OCI-LY3 (cell line): ENCODE measurements around the gene ESRRB.

ENCODE experiments used
- EZH2phosphoT487 ChIP-seq: fragments of 200-600 bp; shearing (Covaris generic); IDR thresholded peaks from 2 replicates; pipeline ENCODE4 v1.6.1; 2018; ENCODE audit warnings: antibody characterized with exemption, mixed run types, low read depth
- TF ChIP-seq, protein P1 (sequence below): fragments of 200-600, 300-600 bp; sonication (generic); IDR thresholded peaks from 2 replicates; pipeline ENCODE4 v1.5.1; 2014; ENCODE audit warnings: antibody characterized with exemption, low read length, low read depth

DNA sequence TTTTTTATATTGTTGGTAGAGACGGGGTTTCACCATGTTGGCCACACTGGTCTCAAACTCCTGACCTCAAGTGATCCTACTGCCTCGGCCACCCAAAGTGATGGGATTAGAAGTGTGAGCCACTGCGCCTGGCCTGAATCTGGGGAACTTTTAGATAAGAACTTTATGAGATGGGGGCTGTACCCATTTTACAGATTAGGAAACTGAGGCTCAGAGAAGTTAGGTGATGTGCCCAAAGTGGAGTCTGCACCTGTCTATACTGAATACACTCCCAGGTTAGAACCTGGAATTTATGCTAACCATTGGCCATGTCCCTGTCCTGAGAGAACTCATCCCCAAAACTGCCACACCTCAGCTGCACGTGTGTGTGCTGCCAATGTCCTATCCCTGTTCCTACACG is 81.9 kb downstream of the ESRRB start:
- TF ChIP-seq EZH2phosphoT487 = no peak
- TF ChIP-seq, protein P1, sequence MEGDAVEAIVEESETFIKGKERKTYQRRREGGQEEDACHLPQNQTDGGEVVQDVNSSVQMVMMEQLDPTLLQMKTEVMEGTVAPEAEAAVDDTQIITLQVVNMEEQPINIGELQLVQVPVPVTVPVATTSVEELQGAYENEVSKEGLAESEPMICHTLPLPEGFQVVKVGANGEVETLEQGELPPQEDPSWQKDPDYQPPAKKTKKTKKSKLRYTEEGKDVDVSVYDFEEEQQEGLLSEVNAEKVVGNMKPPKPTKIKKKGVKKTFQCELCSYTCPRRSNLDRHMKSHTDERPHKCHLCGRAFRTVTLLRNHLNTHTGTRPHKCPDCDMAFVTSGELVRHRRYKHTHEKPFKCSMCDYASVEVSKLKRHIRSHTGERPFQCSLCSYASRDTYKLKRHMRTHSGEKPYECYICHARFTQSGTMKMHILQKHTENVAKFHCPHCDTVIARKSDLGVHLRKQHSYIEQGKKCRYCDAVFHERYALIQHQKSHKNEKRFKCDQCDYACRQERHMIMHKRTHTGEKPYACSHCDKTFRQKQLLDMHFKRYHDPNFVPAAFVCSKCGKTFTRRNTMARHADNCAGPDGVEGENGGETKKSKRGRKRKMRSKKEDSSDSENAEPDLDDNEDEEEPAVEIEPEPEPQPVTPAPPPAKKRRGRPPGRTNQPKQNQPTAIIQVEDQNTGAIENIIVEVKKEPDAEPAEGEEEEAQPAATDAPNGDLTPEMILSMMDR = no peak
